Measurements from ENCODE around the gene STAT1.

Gene STAT1

GRCh38 chr2:191030521-191031154, 16.7 kb upstream of the STAT1 start:
- peak; percentile 15 for DNase-seq

- DNase-seq, result no peak
These were observed 15.4 kb upstream of the STAT1 start for GRCh38 chr2:191029280-191029950.

GRCh38 chr2:191026377-191026776, 12.4 kb upstream of the STAT1 start:
- DNase-seq, result no peak

- DNase-seq, result no peak
These were observed 11.2 kb upstream of the STAT1 start for GRCh38 chr2:191025135-191025534.

- DNase-seq, result no peak
These were observed 9.3 kb upstream of the STAT1 start for GRCh38 chr2:191023235-191023679.

- DNase-seq, result peak; percentile 59
These were observed 6.9 kb upstream of the STAT1 start for GRCh38 chr2:191020742-191021381.

GRCh38 chr2:191020221-191020741, 6.3 kb upstream of the STAT1 start:
- peak; percentile 90 for DNase-seq

- no peak for DNase-seq
These were observed 5.4 kb upstream of the STAT1 start for GRCh38 chr2:191019376-191019775.

GRCh38 chr2:191018643-191019119, 4.7 kb upstream of the STAT1 start:
- no peak for DNase-seq

GRCh38 chr2:191018048-191018447, 4.1 kb upstream of the STAT1 start:
- DNase-seq, result no peak

- DNase-seq, result no peak
These were observed 1.9 kb upstream of the STAT1 start for GRCh38 chr2:191015831-191016230.

- DNase-seq, result no peak
These were observed 1.3 kb upstream of the STAT1 start for GRCh38 chr2:191015239-191015638.

GRCh38 chr2:191014653-191015020, 666 bp upstream of the STAT1 start:
- DNase-seq, result no peak

- DNase-seq, result no peak
These were observed 364 bp downstream of the STAT1 start for GRCh38 chr2:191013682-191013931.

GRCh38 chr2:191012845-191013681, 908 bp downstream of the STAT1 start:
- no peak for DNase-seq

- no peak for DNase-seq
These were observed 1.6 kb downstream of the STAT1 start for GRCh38 chr2:191012346-191012745.

- no peak for DNase-seq
These were observed 2.8 kb downstream of the STAT1 start for GRCh38 chr2:191010887-191011885.

GRCh38 chr2:191009541-191010374, 4.2 kb downstream of the STAT1 start:
- DNase-seq, result no peak

GRCh38 chr2:191008286-191008685, 5.7 kb downstream of the STAT1 start:
- no peak for DNase-seq

- no peak for DNase-seq
These were observed 6.8 kb downstream of the STAT1 start for GRCh38 chr2:191006997-191007783.
